ENCODE measurements around the gene RPP25L. TPM values are rescaled to one million over a fixed set of nuclear protein-coding genes. Genes with fewer than 3 reads are reported as not detected.

The RPP25L gene
- total and polyA plus RNA-seq, 3 experiments from 2014 or later: 34.5 to 39.0 (median 35.9) TPM

DNA sequence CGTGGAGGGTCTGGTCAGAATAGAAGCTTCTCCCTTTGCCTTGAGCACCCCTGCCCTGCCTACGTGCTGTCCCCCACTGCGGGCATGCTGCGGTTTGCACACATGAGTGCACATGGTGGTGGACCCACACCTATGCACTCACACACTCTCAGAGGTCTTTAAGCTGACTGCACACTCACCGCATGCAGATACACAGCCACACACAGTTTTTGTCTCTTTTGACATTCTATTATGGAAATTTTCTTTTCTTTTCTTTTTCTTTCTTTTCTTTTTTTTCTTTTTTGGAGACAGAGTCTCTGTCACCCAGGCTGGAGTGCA is 17.6 kb upstream of the RPP25L start:
- Mint-ChIP-seq H3K27me3 (peaks cover 40 to 52% of the 10 kb centered on the region in 2 donors), H3K4me3 (peak overlapping the region; percentile 80 to 91 (median 84)), H3K4me1 (peaks cover 18 to 22% (median 20%) of the 10 kb centered on the region in 3 donors), H3K36me3 (peaks cover 0 to 1% (median 0%) of the 10 kb centered on the region in 3 donors), H3K9me3 (no peaks in the 10 kb centered on the region), H3K27ac (peak overlapping the region in 2 of 8 donors; percentile 3 to 43)
- no peaks in the 10 kb centered on the region for H3K36me3 ChIP-seq (ENCODE audit: insufficient read depth, low read length)
- no peaks in the 10 kb centered on the region for H3K9me3 ChIP-seq (ENCODE audit: low read length)
- DNase-seq: no peak
- peaks cover 37% of the 10 kb centered on the region for H3K27me3 ChIP-seq (ENCODE audit: insufficient read depth, low read length, poor library complexity, severe bottlenecking)
- peak overlapping the region; percentile 31 for H3K4me3 ChIP-seq (ENCODE audit: low read length)
- H3K27ac ChIP-seq (ENCODE audit: low read depth, low read length): no peak overlapping the region
- POLR2A ChIA-PET: no interaction called here
- CTCF ChIA-PET: interaction anchor here (0.7 to 2.5 kb wide), 4 partner anchors 9 to 17 kb away, joined by 3 to 6 read pairs (median 4); partner anchors contain the start of gene RPP25L
- peaks cover 16% of the 10 kb centered on the region for H3K4me1 ChIP-seq (ENCODE audit: insufficient read depth, low read length)

DNA sequence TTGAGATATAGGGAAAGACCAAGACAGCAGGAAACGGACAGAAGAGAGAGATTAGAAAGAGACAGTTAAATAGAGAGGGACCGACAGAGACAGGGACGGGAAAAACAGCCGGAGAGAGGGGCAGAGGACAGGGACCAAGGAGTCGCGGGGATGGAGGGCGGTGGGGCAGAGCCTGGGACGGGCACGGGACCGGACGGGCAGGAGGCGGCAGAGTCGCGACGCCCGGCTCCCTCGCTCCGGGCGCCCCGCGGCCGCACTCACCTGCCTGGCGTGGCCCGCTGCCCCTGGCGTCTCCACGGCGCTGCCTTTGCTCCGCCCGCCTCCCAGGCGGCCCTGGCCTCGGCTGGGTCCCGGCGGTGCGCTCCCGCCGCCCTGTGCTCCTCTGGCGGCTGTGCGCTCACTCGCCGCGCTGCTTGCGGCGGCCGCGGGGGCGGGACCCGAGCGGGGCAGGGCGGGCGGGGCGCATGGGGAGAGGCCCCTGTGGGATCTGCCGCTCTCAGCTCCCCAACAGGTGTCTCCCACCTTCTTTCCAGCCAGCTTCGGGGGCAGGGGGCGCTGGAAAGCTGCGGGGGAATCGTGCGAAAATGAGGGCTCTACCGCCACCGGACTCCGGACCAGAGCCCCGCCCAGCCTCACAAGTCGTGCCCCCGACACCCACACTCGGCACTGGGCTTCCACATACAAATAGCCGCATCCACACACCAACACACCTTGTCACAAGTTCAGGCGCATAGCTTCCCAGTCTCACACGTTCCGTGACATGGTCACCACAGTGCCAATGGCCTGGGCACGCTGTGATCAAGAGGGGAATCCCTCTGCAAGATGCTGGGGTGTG is 17.0 kb upstream of the RPP25L start, which contains the start of gene ARID3C:
Gene ARID3C, minus strand, starts transcription at position 411 of the 835 bp plus-strand sequence. CDS start 1,052 bp downstream, outside the sequence.
- H3K4me1 Mint-ChIP-seq: peaks cover 16 to 22% (median 19%) of the 10 kb centered on the region in 3 donors
- H3K27me3 Mint-ChIP-seq: peaks cover 42 to 58% of the 10 kb centered on the region in 2 donors
- CTCF ChIA-PET: interaction anchor here (0.7 to 2.5 kb wide), 5 partner anchors 9 to 17 kb away, joined by 3 to 6 read pairs (median 4); partner anchors contain the start of genes DCTN3 and RPP25L
- peaks cover 16% of the 10 kb centered on the region for H3K4me1 ChIP-seq (ENCODE audit: insufficient read depth, low read length)
- H3K27ac ChIP-seq (ENCODE audit: low read depth, low read length): no peak within 1 kb of the TSS
- peak within 1 kb of the TSS in 5 of 8 donors; percentile 3 to 51 (median 35) for H3K27ac Mint-ChIP-seq
- peak in 3 of 5 donors; percentile 23 to 34 (median 33) for DNase-seq
- no peaks in the 10 kb centered on the region for H3K9me3 Mint-ChIP-seq
- peak within 1 kb of the TSS; percentile 45 for H3K4me3 ChIP-seq (ENCODE audit: low read length)
- H3K36me3 Mint-ChIP-seq: no peaks in the 10 kb centered on the region
- peaks cover 43% of the 10 kb centered on the region for H3K27me3 ChIP-seq (ENCODE audit: insufficient read depth, low read length, poor library complexity, severe bottlenecking)
- no peaks in the 10 kb centered on the region for H3K9me3 ChIP-seq (ENCODE audit: low read length)
- peak within 1 kb of the TSS; percentile 80 to 91 (median 84) for H3K4me3 Mint-ChIP-seq
- POLR2A ChIA-PET: no interaction called here
- no peaks in the 10 kb centered on the region for H3K36me3 ChIP-seq (ENCODE audit: insufficient read depth, low read length)

DNA sequence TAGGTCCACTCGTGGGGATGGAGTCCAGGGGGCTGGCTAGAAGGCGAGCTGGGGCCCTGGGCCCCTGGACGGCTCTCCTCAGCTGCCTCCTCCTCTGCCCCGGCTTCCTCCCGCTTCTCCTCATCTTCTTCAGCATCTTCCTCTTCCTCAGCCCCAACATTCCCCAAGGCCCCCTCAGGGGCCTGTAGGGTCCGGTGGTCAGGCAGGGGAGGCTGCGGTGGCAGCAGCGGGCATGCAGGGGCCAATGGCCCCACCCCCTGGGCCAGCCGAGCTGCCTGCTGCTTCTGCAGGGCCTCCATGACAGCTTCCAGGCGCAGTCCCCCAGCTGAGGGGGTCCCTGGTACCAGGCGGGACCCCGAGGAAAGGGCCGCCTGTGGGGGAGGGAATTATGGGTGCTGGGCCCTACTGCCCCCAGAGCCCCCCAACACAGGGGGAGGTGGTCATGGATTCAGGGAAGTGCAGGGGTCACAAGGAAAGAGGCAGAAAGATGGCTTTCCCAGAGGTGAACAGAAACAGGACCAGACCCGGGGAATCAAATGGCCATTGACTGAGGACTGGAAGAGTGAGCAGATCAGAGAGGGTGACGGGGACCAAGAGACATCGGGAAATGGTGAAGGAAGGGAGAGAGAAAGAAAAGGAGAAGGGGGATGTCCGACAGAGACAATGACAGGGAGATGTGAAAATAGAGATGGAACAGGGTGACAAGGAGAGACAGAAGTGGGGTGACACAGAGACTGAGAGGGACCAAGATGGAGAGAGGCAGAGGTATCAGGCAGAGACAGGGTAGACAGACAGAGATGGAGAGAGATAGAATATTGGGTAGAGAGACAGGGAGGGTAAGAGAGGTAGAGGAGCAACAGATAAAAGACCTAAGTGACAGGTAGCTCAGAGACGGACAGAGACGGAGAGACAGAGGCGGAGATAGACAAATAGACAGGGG is 16.1 kb upstream of the RPP25L start:
- peaks cover 19 to 25% (median 19%) of the 10 kb centered on the region in 3 donors for H3K4me1 Mint-ChIP-seq
- H3K36me3 Mint-ChIP-seq: no peaks in the 10 kb centered on the region
- Histone ChIP-seq H3K27me3 (ENCODE audit: insufficient read depth, low read length, poor library complexity, severe bottlenecking) (peaks cover 49% of the 10 kb centered on the region), H3K36me3 (ENCODE audit: insufficient read depth, low read length) (no peaks in the 10 kb centered on the region), H3K9me3 (ENCODE audit: low read length) (no peaks in the 10 kb centered on the region), H3K4me3 (ENCODE audit: low read length) (peak overlapping the region; percentile 45), H3K27ac (ENCODE audit: low read depth, low read length) (no peak overlapping the region), H3K4me1 (ENCODE audit: insufficient read depth, low read length) (peaks cover 16% of the 10 kb centered on the region)
- peaks cover 48 to 64% of the 10 kb centered on the region in 2 donors for H3K27me3 Mint-ChIP-seq
- no peak for DNase-seq
- peak overlapping the region; percentile 80 to 89 (median 83) for H3K4me3 Mint-ChIP-seq
- ChIA-PET CTCF (interaction anchor here (1.2 kb wide), 1 partner anchor 8 kb away, joined by 4 read pairs; the partner anchor contains the start of gene DCTN3), POLR2A (interaction anchor here (0.6 kb wide), 1 partner anchor 10 kb away, joined by 3 read pairs; the partner anchor contains the start of gene SIGMAR1)
- no peaks in the 10 kb centered on the region for H3K9me3 Mint-ChIP-seq
- peak overlapping the region in 4 of 8 donors; percentile 17 to 51 (median 37) for H3K27ac Mint-ChIP-seq

DNA sequence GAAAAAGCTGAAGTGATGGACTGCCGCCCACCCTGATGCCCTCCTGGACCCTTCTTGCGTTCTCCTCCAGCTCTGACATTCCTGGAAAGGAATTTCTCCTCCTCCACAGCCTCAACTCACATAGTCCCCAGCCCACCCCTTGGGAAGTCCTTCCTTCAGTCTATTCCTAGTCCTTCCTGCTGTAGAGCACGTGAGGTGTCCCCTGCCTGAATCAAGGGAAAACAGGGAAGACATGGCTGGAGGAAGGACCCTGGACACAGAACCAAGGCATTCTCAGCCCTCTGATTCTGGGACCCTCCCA is 13.2 kb upstream of the RPP25L start:
- H3K9me3 ChIP-seq (ENCODE audit: low read length): no peaks in the 10 kb centered on the region
- no peak overlapping the region for H3K4me3 ChIP-seq (ENCODE audit: low read length)
- peaks cover 65 to 71% of the 10 kb centered on the region in 2 donors for H3K27me3 Mint-ChIP-seq
- H3K27ac Mint-ChIP-seq: no peak overlapping the region
- no peak overlapping the region for H3K4me3 Mint-ChIP-seq
- CTCF ChIA-PET: interaction anchor here (1.5 to 7.6 kb wide), 2 partner anchors 11 to 13 kb away, joined by 4 to 97 read pairs; partner anchors contain the start of genes RPP25L and SIGMAR1
- peaks cover 25 to 36% (median 27%) of the 10 kb centered on the region in 3 donors for H3K4me1 Mint-ChIP-seq
- POLR2A ChIA-PET: no interaction called here
- H3K36me3 Mint-ChIP-seq: peaks cover 0 to 5% (median 0%) of the 10 kb centered on the region in 3 donors
- H3K27ac ChIP-seq (ENCODE audit: low read depth, low read length): no peak overlapping the region
- no peaks in the 10 kb centered on the region for H3K36me3 ChIP-seq (ENCODE audit: insufficient read depth, low read length)
- no peak for DNase-seq
- H3K9me3 Mint-ChIP-seq: no peaks in the 10 kb centered on the region
- H3K4me1 ChIP-seq (ENCODE audit: insufficient read depth, low read length): peaks cover 23% of the 10 kb centered on the region
- peaks cover 59% of the 10 kb centered on the region for H3K27me3 ChIP-seq (ENCODE audit: insufficient read depth, low read length, poor library complexity, severe bottlenecking)

DNA sequence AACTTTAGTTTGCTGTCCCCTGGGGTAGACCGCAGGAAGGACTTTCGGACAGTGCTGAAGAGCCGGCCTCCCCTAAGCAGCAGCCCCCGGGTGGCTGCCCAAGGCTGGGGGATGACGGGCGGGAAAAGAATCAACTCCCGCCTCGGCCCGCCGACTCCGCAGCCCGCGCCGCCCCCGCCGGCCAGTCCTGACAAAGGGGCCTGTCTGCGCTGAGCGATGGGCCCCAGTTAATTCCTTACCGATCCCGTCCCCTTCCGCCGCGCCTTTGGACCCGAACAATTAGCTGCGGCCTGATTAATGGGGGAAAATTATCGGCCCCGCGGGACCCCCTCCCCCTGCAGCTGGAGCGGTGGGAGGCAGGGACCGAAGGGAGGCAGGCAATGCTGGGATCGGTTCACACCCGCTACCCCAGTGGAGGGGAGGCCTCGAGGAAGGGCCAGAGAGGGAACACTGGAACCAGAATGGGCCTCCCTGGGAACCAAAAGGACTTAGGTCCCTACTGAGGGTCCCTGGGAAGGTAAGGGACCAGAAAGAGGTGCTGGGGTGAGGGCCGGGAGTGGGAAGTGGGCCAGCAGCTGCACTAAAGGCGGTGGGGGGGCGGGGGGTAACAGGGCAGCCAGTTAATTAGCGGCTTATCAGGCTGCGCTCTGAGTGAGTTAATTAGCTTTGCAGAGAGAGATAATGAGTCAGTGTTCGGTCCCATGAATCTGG is 12.7 kb upstream of the RPP25L start:
- H3K4me1 ChIP-seq (ENCODE audit: insufficient read depth, low read length): peaks cover 26% of the 10 kb centered on the region

DNA sequence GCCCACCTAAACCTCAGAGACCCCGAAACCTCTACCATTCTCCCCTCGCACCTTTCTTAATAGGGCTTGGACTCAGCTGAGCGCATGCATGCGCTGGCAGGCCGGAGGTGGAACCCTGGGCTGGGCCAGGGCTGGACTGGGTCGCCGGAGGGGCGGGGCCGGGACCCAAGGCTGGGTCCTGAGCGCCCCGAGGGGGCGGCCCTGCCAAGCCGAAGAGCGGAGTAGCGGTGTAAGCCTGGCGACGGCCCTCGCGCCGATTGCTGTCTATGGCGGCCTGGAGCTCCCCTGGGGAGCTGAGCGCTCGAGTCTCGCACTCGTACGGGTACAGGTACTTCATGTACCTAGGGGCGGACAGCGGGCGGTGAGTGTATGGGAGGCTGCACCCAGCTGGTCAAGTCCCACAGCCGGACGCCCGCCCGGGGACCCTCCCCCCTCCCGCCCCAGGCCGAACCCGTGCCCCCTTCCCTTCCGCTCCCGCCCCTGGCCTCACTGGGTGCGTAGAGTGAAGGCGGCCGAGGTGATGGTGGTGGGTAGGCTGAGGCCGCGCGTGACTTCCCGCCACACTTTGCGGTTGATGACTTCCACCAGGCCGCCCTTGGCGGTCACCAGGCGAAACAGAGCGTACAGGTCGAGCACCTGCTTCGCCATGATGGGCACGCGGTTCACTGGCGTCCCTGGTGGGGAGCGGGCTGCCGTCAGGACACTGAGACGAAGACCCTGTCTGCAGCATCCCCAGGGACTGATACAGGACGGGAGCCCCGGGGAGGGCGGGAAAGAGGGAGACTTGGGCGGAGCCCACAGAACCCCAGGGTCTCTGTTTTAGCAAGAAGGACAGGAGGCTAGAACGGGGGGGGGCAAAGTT is 11.7 kb upstream of the RPP25L start:
- Histone ChIP-seq H3K4me3 (ENCODE audit: low read length) (no peak overlapping the region), H3K27ac (ENCODE audit: low read depth, low read length) (no peak overlapping the region), H3K9me3 (ENCODE audit: low read length) (no peaks in the 10 kb centered on the region), H3K27me3 (ENCODE audit: insufficient read depth, low read length, poor library complexity, severe bottlenecking) (peaks cover 59% of the 10 kb centered on the region), H3K4me1 (ENCODE audit: insufficient read depth, low read length) (peaks cover 29% of the 10 kb centered on the region), H3K36me3 (ENCODE audit: insufficient read depth, low read length) (no peaks in the 10 kb centered on the region)
- Mint-ChIP-seq H3K9me3 (no peaks in the 10 kb centered on the region), H3K27ac (peak overlapping the region in 1 of 8 donors; percentile 49), H3K36me3 (peaks cover 0 to 9% (median 0%) of the 10 kb centered on the region in 3 donors), H3K4me3 (peak overlapping the region in 5 of 7 donors; percentile 50 to 58 (median 54)), H3K27me3 (peaks cover 53 to 58% of the 10 kb centered on the region in 2 donors), H3K4me1 (peaks cover 34 to 43% (median 36%) of the 10 kb centered on the region in 3 donors)
- no peak for DNase-seq
- CTCF ChIA-PET: interaction anchor here (7.6 kb wide), 1 partner anchor 12 kb away, joined by 97 read pairs; the partner anchor contains the start of gene SIGMAR1
- POLR2A ChIA-PET: interaction anchor here (0.6 kb wide), 1 partner anchor 42 kb away, joined by 3 read pairs; no protein-coding TSS in a partner anchor

More for the DNA sequence above, 12.7 kb upstream of the RPP25L start:
- Mint-ChIP-seq H3K27ac (no peak overlapping the region), H3K4me1 (peaks cover 29 to 41% (median 32%) of the 10 kb centered on the region in 3 donors), H3K36me3 (peaks cover 0 to 9% (median 0%) of the 10 kb centered on the region in 3 donors), H3K4me3 (no peak overlapping the region), H3K9me3 (no peaks in the 10 kb centered on the region), H3K27me3 (peaks cover 60 to 66% of the 10 kb centered on the region in 2 donors)
- Histone ChIP-seq H3K4me3 (ENCODE audit: low read length) (no peak overlapping the region), H3K27me3 (ENCODE audit: insufficient read depth, low read length, poor library complexity, severe bottlenecking) (peaks cover 59% of the 10 kb centered on the region), H3K27ac (ENCODE audit: low read depth, low read length) (no peak overlapping the region), H3K36me3 (ENCODE audit: insufficient read depth, low read length) (no peaks in the 10 kb centered on the region), H3K9me3 (ENCODE audit: low read length) (no peaks in the 10 kb centered on the region)
- ChIA-PET POLR2A (no interaction called here), CTCF (interaction anchor here (1.5 to 7.6 kb wide), 2 partner anchors 11 to 12 kb away, joined by 4 to 97 read pairs; partner anchors contain the start of genes RPP25L and SIGMAR1)
- DNase-seq: no peak

All from CD8-positive, alpha-beta memory T cell (primary cell).